ENCODE data around the gene PHF13.

The PHF13 gene

GRCh38 chr1:6668503-6668902 is 55.0 kb downstream of the PHF13 start:
- no peak for DNase-seq

GRCh38 chr1:6672558-6672957 is 59.0 kb downstream of the PHF13 start:
- no peak for DNase-seq
